Measurements from ENCODE around the gene CFAP74.

The CFAP74 gene

DNA sequence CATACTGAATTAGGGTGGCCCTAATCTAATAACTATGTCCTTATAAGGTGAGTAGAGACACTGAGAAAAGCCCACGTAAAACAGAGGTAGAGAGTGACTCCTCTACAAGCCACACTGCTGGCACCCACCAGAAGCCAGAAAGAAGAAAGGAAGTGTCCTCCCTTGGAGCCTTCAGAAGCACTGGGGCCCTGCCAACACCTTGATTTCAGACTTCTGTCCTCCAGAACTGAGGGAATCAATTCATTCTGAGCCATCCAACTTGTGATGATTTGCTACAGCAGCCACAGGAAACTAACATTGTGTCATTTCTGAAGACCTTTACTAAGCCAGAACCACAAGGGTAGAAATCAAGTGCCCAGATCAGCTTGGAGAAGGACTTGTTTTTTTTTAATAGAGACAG is 127.7 kb downstream of the CFAP74 start:
- TF ChIP-seq, protein P1, sequence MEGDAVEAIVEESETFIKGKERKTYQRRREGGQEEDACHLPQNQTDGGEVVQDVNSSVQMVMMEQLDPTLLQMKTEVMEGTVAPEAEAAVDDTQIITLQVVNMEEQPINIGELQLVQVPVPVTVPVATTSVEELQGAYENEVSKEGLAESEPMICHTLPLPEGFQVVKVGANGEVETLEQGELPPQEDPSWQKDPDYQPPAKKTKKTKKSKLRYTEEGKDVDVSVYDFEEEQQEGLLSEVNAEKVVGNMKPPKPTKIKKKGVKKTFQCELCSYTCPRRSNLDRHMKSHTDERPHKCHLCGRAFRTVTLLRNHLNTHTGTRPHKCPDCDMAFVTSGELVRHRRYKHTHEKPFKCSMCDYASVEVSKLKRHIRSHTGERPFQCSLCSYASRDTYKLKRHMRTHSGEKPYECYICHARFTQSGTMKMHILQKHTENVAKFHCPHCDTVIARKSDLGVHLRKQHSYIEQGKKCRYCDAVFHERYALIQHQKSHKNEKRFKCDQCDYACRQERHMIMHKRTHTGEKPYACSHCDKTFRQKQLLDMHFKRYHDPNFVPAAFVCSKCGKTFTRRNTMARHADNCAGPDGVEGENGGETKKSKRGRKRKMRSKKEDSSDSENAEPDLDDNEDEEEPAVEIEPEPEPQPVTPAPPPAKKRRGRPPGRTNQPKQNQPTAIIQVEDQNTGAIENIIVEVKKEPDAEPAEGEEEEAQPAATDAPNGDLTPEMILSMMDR (IDR thresholded peaks at IDR 0.05), result no peak

DNA sequence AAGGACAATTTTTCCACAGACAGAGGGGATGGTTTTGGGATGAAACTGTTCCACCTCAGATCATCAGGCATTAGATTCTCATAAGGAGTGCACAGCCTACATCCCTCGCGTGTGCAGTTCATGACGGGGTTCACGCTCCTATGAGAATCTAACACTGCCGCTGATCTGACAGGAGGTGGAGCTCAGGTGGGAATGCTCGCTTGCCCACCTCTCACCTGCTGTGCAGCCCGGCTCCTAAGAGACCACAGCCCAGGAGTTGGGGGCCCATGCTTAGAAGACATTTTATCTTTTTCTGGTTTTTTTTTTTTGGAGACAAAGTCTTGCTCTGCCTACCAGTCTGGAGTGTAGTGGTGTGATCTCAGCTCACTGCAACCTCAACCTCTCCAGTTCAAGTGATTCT is 128.7 kb downstream of the CFAP74 start:
- TF ChIP-seq, protein P1 (IDR thresholded peaks at IDR 0.05), result no peak

DNA sequence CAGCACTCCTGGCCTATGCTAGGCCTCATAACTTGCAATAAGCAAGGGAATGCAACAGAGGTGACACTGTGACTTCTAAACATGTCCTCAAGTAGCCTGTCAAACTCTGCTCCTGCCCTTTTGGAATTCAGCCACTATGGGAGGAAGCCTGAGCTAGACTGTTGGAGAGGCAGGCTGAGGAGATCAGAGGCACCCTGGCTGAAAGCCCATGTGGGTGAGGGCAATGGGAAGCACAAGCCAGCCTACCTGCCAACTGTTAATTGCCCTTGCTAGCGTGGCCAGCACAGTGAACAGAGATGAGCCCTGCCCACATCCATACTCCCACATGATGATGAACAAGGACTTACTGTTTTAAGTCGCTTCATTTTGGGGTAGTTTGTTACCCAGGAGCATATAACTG is 130.4 kb downstream of the CFAP74 start:
- TF ChIP-seq, protein P1 (IDR thresholded peaks at IDR 0.05), result no peak

DNA sequence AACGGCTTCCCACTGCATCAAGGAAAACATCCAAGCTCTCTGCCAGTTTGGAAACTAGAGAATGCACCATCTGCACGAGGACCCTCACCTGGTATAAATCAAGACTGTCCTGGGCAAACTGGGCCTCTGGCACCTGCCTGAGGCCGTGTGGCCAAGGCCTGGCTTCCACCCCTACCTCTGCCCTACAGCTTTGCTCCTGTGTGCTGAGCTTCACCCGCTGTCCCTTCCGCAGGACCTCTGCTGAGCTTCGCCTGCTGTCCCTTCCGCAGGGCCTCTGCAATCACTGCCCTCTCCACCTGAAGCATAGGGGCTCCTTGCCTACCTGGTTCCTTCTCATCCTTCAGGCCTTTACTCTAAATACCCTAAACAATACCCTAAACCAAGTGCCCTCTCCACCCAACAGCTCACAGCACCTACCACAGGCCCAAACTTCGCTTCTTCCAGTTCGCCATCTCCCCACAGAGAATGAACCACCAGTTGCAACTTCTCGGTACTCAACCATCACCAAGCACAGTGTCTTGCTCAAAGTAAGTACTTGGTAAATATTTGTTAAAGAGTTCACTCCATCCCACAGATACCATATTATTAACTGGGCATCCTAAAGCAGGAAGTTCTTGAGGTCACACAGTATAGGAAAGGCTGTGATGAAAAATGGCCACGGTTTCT is 131.1 kb downstream of the CFAP74 start:
- TF ChIP-seq, protein P1 (IDR thresholded peaks at IDR 0.05), result no peak

Data from LNCAP (cell line).